OCI-LY3 (cell line): Measurements from ENCODE around the gene SHROOM4.

ENCODE experiments used
- EZH2phosphoT487 ChIP-seq: fragments of 200-600 bp; shearing (Covaris generic); IDR thresholded peaks from 2 replicates; pipeline ENCODE4 v1.6.1; 2018; ENCODE audit warnings: antibody characterized with exemption, mixed run types, low read depth
- TF ChIP-seq, protein P1 (sequence below): fragments of 200-600, 300-600 bp; sonication (generic); IDR thresholded peaks from 2 replicates; pipeline ENCODE4 v1.5.1; 2014; ENCODE audit warnings: antibody characterized with exemption, low read length, low read depth

GRCh38 chrX:50805276-50805675, 8.7 kb downstream of the SHROOM4 start:
- TF ChIP-seq, protein P1, sequence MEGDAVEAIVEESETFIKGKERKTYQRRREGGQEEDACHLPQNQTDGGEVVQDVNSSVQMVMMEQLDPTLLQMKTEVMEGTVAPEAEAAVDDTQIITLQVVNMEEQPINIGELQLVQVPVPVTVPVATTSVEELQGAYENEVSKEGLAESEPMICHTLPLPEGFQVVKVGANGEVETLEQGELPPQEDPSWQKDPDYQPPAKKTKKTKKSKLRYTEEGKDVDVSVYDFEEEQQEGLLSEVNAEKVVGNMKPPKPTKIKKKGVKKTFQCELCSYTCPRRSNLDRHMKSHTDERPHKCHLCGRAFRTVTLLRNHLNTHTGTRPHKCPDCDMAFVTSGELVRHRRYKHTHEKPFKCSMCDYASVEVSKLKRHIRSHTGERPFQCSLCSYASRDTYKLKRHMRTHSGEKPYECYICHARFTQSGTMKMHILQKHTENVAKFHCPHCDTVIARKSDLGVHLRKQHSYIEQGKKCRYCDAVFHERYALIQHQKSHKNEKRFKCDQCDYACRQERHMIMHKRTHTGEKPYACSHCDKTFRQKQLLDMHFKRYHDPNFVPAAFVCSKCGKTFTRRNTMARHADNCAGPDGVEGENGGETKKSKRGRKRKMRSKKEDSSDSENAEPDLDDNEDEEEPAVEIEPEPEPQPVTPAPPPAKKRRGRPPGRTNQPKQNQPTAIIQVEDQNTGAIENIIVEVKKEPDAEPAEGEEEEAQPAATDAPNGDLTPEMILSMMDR, result no peak
- no peak for TF ChIP-seq EZH2phosphoT487
